VCaP (cell line): ENCODE data around the gene ELP2.
A peak's percentile ranks its signal among the peaks of the same experiment; 100 is the strongest.
"Not testable (repeated sequence)": the region's sequence is repeated elsewhere in the genome, so short reads cannot be mapped to it uniquely, and the experiment has no call there.

ENCODE experiments used
- H3K27ac ChIP-seq: fragments of 450-650 bp; 2 replicates; pipeline ENCODE4 v1.5.1; 2017
- TF ChIP-seq, protein P1 (sequence below): fragments of 450-650 bp; conservative IDR thresholded peaks from 2 replicates; pipeline ENCODE4 v1.5.1; 2017; ENCODE audit warnings: mild to moderate bottlenecking, moderate library complexity

The ELP2 gene, protein sequence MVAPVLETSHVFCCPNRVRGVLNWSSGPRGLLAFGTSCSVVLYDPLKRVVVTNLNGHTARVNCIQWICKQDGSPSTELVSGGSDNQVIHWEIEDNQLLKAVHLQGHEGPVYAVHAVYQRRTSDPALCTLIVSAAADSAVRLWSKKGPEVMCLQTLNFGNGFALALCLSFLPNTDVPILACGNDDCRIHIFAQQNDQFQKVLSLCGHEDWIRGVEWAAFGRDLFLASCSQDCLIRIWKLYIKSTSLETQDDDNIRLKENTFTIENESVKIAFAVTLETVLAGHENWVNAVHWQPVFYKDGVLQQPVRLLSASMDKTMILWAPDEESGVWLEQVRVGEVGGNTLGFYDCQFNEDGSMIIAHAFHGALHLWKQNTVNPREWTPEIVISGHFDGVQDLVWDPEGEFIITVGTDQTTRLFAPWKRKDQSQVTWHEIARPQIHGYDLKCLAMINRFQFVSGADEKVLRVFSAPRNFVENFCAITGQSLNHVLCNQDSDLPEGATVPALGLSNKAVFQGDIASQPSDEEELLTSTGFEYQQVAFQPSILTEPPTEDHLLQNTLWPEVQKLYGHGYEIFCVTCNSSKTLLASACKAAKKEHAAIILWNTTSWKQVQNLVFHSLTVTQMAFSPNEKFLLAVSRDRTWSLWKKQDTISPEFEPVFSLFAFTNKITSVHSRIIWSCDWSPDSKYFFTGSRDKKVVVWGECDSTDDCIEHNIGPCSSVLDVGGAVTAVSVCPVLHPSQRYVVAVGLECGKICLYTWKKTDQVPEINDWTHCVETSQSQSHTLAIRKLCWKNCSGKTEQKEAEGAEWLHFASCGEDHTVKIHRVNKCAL

DNA sequence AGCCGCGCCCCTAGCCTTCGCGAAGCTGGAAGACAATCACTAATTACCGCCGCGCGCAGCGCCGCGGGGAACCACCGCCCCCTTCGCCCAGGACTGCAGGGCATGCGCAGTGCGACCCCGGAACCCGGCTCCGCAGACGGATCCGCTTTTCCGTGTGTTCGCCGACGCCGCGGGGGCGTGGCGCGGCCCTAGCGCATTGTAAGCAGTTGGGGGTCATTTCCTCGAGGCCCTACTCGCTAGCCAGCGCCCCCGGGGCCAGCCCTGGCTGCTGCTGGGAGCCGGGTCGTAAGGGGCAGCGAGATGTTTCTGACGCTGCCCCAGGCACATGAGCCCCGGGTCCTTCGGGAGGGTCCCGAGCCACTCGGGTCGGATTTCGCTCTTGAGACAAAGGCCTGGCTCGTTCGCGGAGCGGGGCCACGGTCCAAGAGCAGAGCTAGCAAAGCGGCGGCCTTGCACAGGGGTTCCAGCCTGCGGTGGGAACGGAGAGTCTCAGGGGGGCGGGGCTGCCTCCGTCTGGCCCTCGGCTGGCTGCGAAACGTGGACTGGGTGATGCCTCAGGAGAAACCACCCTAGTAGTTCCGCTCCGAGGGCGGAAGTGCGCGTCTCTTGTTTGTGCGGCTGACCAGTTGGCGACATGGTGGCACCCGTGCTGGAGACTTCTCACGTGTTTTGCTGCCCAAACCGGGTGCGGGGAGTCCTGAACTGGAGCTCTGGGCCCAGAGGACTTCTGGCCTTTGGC, at the start of gene ELP2, which contains the start of gene SLC39A6:
Gene ELP2 (plus strand): TSS at position 600 of the 739 bp plus-strand sequence. CDS start 35 bp downstream, at position 635.
Gene SLC39A6 (minus strand): TSS at position 41 of the 739 bp plus-strand sequence. CDS start 2,333 bp downstream, outside the sequence.
- peak within 1 kb of the TSS; percentile 99 for H3K27ac ChIP-seq
- TF ChIP-seq, protein P1, sequence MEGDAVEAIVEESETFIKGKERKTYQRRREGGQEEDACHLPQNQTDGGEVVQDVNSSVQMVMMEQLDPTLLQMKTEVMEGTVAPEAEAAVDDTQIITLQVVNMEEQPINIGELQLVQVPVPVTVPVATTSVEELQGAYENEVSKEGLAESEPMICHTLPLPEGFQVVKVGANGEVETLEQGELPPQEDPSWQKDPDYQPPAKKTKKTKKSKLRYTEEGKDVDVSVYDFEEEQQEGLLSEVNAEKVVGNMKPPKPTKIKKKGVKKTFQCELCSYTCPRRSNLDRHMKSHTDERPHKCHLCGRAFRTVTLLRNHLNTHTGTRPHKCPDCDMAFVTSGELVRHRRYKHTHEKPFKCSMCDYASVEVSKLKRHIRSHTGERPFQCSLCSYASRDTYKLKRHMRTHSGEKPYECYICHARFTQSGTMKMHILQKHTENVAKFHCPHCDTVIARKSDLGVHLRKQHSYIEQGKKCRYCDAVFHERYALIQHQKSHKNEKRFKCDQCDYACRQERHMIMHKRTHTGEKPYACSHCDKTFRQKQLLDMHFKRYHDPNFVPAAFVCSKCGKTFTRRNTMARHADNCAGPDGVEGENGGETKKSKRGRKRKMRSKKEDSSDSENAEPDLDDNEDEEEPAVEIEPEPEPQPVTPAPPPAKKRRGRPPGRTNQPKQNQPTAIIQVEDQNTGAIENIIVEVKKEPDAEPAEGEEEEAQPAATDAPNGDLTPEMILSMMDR: no peak

DNA sequence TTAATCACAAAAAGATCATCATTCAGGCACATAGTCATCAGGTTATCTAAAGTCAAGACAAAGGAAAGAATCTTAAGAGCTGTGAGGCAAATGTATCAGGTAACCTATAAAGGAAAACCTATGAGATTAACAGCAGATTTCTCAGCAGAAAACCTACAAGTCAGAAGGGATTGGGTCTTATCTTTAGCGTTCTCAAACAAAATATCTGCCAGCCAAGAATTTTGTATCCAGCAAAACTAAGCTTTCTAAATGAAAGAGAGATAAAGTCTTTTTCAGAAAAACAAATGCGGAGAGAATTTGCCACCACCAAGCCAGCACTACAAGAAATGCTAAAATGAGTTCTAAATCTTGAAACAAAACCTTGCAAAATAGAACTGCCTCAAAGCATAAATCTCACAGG, 48.6 kb upstream of the ELP2 start:
- H3K27ac ChIP-seq: not testable (repeated sequence)

DNA sequence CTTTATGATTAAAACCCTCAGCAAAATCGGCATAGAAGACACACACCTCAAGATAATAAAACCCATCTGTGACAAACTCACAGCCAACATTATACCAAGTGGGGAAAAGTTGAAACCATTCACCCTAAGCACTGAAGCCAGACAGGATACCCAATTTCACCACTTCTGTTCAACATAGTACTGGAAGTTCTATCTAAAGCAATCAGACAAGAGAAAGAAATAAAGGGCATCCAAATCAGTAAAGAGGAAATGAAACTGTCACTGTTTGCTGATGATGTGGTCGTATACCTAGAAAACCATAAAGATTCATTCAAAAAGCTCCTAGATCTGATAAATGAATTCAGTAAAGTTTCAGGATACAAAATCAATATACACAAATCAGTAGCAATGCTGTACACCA, 46.0 kb upstream of the ELP2 start:
- TF ChIP-seq, protein P1: no peak

DNA sequence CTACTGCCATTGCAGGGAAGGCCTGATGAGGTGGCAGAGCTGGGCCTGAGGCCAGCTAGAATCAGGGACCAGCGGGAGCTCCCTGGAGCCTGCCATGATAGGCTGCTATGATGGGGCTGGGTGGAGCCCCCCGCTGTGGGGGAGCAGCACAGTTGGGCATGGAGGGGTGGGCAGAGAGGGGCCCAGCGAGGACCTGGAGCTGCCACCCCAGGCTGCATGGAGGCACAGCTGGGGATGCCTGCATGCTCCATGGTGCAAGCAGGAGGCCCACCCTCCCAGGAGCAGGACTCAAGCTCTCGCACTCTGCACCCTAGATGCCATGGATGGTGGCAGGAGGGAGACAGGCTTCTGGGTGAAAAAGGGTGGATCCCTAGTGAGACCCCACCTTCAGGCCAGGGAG, 44.5 kb upstream of the ELP2 start:
- TF ChIP-seq, protein P1: no peak
- H3K27ac ChIP-seq: no peak overlapping the region

More for the DNA sequence above, 46.0 kb upstream of the ELP2 start:
- no peak overlapping the region for H3K27ac ChIP-seq

DNA sequence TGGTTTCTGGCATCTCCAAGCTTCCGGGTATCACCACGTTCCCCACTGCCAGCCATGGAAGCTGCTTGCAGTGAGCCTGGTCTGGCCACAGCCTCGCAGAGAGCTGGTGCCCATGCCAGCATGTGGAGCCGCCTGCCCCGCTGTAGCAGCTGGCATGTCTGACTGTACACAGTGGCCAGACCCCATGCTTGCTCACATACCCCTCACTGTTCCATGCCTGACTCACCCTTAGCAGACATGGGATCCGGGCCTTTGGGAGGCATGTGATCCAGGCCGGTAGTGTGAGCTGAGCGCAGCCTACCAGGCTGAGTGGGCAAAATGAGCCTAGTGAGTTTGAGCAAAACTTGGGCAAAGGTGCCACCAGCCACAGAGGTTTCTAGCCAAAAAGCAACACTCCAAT, 43.5 kb upstream of the ELP2 start:
- TF ChIP-seq, protein P1: no peak
- H3K27ac ChIP-seq: no peak overlapping the region

DNA sequence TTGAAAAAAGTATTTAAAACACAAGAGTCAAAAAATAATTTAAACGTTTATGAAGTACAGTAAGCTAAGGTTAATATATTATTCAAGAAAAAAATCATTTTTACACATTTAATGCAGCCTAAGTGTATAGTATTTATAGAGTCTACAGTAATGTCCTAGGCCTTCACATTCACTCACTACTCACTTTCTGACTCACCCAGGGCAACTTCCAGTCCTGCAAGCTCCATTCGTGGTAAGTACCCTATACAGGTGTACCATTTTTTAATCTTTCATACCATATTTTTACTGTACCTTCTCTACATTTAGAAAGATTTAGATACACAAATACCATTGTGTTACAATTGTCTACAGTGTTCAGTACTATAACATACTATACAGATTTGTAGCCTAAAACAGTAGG, 41.4 kb upstream of the ELP2 start:
- TF ChIP-seq, protein P1: no peak

DNA sequence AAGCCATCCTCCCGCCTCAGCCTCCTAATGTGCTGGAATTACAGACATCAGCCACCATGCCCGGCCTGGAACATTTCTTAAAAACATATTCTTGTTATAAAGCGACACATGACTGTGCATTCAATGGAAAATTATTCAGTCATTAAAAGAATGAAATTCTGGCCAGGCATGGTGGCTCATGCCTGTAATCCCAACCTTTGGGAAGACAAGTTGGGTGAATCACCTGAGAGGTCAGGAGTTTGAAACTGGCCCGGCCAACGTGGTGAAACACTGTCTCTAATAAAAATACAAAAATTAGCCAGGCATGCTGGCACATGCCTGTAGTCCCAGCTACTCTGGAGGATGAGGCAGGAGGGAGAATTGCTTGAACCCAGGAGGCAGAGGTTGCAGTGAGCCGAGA, 40.7 kb upstream of the ELP2 start:
- no peak overlapping the region for H3K27ac ChIP-seq
- TF ChIP-seq, protein P1: no peak

More for the DNA sequence above, 41.4 kb upstream of the ELP2 start:
- H3K27ac ChIP-seq: no peak overlapping the region

DNA sequence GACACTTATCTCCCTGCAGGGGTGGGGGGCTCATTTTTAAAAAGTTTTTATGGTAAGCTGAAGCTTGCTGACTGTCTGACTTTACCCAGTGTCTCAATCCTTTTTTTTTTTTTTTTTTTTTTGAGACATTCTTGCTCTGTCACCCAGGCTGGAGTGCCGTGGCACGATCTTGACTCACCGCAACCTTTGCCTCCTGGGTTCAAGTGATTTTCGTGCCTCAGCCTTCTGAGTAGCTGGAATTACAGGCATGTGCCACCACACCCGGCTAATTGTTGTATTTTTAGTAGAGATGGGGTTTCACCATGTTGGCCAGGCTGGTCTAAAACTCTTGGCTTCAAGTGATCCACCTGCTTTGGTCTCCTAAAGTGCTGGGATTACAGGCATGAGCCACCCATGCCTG, 37.6 kb upstream of the ELP2 start:
- not testable (repeated sequence) for H3K27ac ChIP-seq
